Erythroblast (primary cell): Measurements from ENCODE around the gene THAP6.
"Not testable (repeated sequence)": the region's sequence is repeated elsewhere in the genome, so short reads cannot be mapped to it uniquely, and the experiment has no call there.

ENCODE experiments used
- DNase-seq, 2 experiments: peaks; one replicate each; lab custom pipeline; 2025; lab: John Stamatoyannopoulos, UW
- GATA1 ChIP-seq: IDR thresholded peaks from 2 replicates; pipeline ENCODE4 v1.6.1; 2011; ENCODE audit warnings: low read depth, mild to moderate bottlenecking, control low read depth, low read length, moderate library complexity
- POLR2A ChIP-seq: IDR thresholded peaks from 2 replicates; pipeline ENCODE4 v1.6.1; 2011; ENCODE audit warnings: mild to moderate bottlenecking, low read length

Gene THAP6

DNA sequence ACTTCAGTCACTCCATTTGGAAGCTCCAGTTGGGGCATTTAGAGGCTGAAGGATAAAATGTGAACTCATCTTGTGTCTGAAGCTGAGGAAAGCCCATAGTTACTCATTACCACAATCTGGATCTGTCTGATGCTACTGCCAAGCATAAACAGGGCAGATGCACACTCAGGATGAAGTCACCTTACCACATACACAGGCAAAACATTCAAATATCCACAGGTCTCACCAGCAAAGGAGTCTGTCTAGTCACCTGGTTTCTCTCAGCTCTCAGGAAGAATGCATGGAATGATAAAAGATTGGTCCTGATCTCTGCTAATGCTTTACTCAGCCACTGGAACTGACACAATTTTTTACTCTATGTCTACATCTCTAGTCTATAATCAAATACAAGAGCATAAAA is 28.6 kb downstream of the THAP6 start:
- TF ChIP-seq GATA1 = no peak
- TF ChIP-seq POLR2A = no peak
- no peak for DNase-seq

DNA sequence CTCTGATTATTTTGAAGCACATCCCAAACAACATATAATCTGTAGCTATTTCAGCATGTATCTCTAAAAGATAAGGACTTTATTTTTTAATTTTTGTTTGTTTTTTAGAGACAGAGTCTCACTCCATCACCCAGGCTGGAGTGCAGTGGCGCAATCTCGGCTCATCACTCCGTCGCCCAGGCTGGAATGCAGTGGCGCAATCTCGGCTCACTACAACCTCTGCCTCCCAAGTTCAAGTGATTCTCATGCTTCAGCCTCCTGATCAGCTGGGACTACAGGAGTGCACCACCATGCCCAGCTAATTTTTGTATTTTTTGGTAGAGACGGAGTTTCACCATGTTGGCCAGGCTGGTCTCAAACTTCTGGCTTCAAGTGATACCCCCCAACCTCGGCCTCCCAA is 29.9 kb downstream of the THAP6 start:
- DNase-seq = not testable (repeated sequence)

DNA sequence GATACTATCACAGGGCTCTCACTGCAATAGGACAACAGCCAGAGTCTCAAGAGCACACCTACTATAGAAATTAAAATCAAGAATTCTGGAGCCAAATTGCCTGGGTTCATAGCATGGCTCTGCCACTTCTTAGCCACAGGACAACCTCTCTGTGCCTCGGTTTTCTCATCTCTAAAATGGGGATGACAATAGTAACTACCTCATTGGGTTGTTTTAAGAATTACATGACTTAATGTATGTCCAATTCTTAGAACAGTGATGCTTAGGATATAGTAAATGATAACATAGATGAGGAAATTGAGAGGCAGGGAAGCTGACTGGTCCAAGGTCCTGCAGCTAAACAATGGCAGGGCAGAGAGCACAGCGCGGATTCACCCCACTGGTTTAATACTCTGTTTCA is 30.6 kb downstream of the THAP6 start:
- DNase-seq = no peak
- TF ChIP-seq POLR2A = no peak
- TF ChIP-seq GATA1 = no peak

DNA sequence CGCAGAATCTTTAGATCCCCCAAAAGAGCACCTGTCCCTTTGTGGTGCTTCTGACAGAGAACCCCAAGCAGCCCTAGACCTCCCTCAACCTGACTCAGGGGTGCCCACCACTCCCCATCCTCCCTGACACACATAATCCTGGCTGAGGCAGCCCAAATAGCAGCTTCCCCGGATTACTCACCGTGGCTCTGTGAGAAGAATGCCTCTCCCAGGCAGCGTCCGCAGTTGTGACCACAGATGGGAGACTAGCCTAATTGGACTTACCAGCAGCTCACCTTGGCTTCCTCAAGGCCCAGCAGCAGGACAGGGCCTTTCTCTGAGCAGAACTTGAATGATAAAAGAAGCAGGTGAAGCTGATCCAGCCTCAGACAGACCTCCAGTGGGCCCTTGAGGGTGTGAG is 31.3 kb downstream of the THAP6 start:
- DNase-seq = no peak
- TF ChIP-seq GATA1 (no peak), POLR2A (no peak)

DNA sequence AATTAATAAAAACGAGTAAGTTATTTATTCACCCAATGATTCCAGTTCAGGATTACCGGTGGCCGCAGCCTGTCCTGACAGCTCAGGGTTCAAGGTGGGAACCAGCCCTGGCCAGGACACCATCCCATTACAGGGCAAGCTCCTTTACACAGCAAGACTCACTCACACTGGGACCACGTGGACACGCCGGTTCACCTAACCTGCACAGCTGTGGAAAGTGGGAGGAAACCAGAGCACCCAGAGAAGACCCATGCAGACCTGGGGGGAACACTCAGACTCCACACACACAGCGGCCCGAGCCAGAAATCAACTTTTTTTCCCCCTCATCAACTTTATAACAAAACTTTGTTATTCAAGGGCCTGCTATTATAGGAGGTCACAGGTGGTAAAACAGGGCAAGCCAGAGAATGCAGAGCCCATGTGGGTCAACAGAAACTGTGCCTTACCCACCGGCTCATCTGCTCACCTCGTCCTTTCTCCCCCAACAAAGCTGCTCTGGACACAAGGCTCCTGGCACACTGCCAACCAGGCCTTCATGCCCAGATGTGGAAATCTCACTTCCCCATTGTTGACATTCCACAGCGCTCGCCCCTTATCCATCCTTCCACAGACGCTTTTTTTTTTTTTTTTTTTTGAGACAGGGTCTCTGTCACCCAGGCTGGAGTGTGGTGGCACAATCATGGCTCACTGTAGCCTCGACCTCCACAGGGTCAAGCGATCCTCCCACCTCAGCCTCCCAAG is 33.5 kb downstream of the THAP6 start:
- peak in 1 of 2 experiments; percentile 2 for DNase-seq
- TF ChIP-seq POLR2A (no peak), GATA1 (no peak)

DNA sequence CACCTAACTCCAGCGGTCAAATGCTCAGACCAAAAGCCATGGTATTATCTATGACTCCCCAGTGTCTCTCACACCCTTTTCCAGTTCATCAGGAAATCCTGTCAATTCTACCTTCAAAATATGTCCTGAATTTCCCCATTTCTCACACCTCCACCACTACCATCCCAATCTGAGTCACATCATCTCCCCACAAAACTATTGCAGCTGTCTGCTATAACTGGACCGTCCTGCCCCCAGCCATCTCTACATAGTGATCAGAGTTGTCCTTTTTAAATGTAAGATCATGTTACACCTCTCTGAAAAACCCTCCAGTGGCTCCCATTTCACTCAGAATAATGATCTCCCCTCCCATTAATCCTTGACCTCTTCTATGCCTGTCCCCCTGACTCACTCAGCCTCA is 34.7 kb downstream of the THAP6 start:
- no peak for DNase-seq
- TF ChIP-seq GATA1 (no peak), POLR2A (no peak)

DNA sequence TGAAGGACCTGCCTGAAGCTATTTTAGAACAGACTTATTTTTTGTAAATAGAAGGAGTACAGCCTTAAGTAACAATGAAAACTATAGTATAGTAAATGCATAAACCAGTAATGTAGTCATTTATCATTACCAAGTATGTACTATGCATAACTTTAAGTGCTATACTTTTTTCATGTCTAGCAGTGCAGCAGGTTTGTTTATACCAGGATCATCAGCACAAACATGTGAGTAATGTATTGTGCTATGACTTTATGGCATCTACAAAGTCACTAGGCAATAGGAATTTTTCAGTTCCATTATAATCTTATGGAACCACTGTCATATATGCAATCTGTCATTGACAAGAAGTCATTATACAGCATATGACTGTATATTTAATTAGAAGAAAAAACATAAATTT is 38.2 kb downstream of the THAP6 start:
- no peak for DNase-seq
- TF ChIP-seq POLR2A = no peak
- TF ChIP-seq GATA1 = no peak

DNA sequence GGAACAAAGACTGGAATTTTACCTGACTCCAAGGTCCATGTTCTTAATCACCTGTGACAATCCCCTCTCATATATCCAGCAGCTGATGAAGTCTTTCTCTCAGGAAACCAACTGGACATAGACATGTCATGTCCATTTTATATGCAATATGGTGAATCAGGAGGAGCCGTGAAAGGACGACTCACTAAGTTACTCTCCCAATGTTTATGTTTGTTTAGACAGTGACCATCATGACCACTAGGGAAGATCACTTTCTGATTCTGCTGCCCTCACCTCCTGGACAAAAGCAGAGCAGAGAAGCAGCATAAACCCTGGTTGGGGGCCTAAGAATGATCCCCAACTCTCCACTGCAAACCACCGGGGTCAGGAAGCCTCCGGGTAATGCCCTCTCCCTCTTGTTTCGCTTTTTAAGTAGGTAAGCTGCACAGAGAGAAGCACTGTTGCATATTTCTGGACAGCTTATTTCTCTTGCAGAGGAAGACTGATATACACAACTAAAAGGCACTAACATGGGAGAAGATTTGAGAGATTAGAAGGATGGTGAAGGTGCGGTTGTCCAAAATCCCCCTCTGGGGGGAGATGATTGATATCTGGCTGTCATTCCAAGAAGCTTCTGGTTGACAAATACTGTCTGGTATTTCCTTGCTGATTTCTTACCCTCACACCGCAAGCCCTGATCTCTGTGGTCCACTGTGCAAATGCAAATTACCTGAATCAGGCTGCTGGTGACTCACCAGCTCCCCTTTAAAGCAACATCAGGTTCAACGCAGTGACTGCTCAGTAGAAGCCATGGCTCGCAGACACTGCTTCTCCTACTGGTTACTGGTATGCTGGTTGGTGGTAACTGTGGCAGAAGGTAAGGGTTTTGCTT is 41.3 kb downstream of the THAP6 start, which contains the start of gene ODAPH:
Gene ODAPH, plus strand, starts transcription at position 773 of the 871 bp plus-strand sequence. Its CDS starts 17 bp downstream, at position 790.
- no peak for DNase-seq
- no peak for TF ChIP-seq POLR2A
- TF ChIP-seq GATA1 = no peak

DNA sequence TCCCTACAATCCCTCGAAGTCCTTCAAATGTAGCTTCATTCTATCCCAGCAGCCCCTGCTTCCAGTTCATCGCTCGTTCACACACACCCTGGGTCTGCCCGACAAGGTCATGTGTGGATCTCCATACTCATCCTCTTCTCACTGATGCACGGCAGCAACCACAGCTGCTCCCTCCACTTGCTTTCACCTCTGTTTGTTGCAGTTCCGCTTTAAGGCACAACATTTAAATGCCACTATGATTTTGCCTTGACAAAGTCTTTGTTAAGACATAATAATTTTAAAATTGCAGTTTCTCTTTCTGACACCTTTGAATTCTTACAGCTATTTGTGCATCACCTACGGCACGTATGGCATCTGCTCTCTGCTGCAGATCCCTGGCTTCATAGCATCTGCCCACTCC is 43.4 kb downstream of the THAP6 start:
- TF ChIP-seq POLR2A = no peak
- no peak for TF ChIP-seq GATA1
- DNase-seq = no peak

DNA sequence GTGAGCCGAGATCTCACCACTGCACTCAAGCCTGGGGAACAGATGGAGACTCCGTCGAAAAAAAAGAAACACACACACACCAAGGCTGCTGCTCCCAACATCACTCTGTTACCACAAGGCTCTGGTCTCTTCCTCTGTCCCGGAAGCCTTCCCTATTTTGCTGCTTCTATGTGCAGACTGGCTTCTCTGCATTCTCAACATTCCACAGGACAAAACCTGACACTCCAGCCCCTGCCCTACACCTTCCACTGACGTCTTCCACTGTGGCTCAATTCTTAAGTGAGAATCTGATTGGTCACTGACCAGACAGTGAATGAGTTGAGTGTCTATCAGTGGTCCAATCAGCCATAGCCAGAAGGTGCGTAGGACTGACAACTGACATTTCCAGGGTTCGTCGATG is 47.5 kb downstream of the THAP6 start:
- no peak for TF ChIP-seq GATA1
- TF ChIP-seq POLR2A = no peak
- no peak for DNase-seq

DNA sequence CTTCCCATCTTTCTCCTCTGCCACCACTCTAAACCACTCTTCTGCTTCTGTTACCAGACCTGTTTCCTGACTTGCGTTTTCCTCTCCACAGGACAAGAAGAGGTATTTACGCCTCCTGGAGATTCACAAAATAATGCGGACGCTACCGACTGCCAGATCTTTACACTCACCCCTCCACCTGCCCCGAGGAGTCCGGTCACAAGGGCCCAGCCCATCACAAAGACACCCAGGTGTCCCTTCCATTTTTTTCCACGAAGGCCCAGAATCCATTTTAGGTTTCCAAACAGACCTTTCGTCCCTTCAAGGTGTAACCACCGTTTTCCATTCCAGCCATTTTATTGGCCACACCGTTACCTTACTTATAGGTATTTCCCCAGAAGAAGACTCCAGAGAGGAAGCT is 49.8 kb downstream of the THAP6 start:
- TF ChIP-seq GATA1 (no peak), POLR2A (no peak)
- no peak for DNase-seq

DNA sequence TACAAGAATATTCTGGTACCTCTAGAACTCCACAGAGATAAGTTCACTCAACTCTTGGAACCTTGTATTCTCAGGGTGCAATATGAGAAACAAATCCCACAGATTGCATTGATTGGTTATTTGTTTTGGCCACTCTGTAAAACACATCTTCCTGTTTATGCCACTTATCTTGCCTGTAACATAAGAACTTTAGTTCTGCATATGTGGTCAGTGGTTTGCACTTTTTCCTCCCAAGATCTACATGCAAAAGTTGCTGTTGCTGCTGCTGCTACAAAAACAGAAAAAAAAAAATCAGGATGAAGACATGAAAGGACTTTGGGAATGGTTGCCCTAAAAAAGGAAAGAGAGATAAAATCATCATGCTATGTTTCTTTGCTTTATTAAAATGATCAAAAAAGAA is 51.2 kb downstream of the THAP6 start:
- no peak for DNase-seq
- no peak for TF ChIP-seq GATA1
- no peak for TF ChIP-seq POLR2A

DNA sequence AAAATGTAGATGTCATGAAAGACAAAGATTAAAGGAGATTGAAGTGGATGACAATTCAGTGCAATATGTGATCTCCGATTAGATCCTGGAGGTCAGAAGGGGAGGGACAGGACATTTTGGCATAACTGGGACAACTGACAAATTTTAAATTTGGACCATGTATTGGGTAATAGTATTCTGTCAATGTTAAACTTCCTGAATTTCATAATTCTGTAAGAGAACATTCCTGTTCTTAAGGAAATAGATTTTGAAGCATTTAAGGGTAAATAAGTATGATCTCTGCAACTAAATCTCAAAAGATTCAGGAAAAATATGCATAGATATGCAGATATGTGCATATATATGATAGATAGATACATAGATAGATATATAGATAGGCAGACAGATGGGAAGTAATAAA is 52.6 kb downstream of the THAP6 start:
- TF ChIP-seq GATA1 (no peak), POLR2A (no peak)
- DNase-seq = no peak

DNA sequence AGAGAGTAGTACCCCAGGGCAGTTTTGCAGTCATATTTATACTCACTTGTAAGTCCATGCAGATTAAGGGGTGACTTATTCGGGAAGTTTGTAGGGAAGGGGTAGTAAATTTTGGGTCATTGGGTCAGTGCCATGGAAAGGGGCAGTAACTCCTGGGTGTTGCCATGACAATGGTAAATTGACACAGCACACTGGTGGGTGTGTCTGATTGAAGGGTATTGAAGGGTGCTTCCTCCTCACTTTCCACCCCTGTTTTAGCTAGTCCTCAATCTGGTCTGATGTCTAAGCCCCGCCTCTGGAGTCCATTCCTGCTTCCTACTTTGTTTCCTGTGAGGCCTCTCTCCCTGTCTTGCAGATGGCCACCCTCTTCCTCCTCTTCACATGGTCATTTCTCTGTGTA is 53.5 kb downstream of the THAP6 start:
- no peak for DNase-seq
- TF ChIP-seq GATA1 (no peak), POLR2A (no peak)
